Glutamatergic neuron (in vitro differentiated cells): ENCODE results near the gene KLHL40. TPM values are rescaled to one million over a fixed set of nuclear protein-coding genes. Genes with fewer than 3 reads are reported as not detected.

Source experiments
- DNase-seq: peaks from one replicate; pipeline ENCODE4 v3.0.0; 2022
- H3K27ac Mint-ChIP-seq: one replicate; pipeline ENCODE4 v1.8.0; 2020; ENCODE audit warnings: mild to moderate bottlenecking, mixed read lengths, inconsistent platforms; ENCODE audit not compliant: unreplicated experiment
- H3K27me3 Mint-ChIP-seq: one replicate; pipeline ENCODE4 v1.8.0; 2020; ENCODE audit warnings: mild to moderate bottlenecking, moderate library complexity, mixed read lengths, inconsistent platforms; ENCODE audit not compliant: unreplicated experiment
- H3K36me3 Mint-ChIP-seq: one replicate; pipeline ENCODE4 v1.8.0; 2020; ENCODE audit warnings: mild to moderate bottlenecking, mixed read lengths, inconsistent platforms; ENCODE audit not compliant: unreplicated experiment
- H3K4me1 Mint-ChIP-seq: one replicate; pipeline ENCODE4 v1.8.0; 2020; ENCODE audit warnings: mild to moderate bottlenecking, low read depth, mixed read lengths, inconsistent platforms; ENCODE audit not compliant: unreplicated experiment
- H3K4me3 Mint-ChIP-seq: one replicate; pipeline ENCODE4 v1.8.0; 2020; ENCODE audit warnings: mild to moderate bottlenecking, mixed read lengths, inconsistent platforms; ENCODE audit not compliant: unreplicated experiment
- H3K9me3 Mint-ChIP-seq: one replicate; pipeline ENCODE4 v1.8.0; 2020; ENCODE audit warnings: mild to moderate bottlenecking, moderate library complexity, mixed read lengths, inconsistent platforms; ENCODE audit not compliant: unreplicated experiment
- total RNA-seq: library from RNA; stranded (reverse); fragmentation: NEBNext Ultra II Directional; extraction: Animal tissue kit (Norgen Biotek cat#: 25700); gene quantifications from one replicate; pipeline ENCODE4 v1.2.1, GENCODE V29; 2021; ENCODE audit not compliant: unreplicated experiment
- TF ChIP-seq, protein P1 (sequence below): fragments of 200-600 bp; sonication (generic); IDR thresholded peaks from one replicate; pipeline ENCODE4 v1.5.0; 2021; ENCODE audit not compliant: partially characterized antibody, unreplicated experiment

Gene KLHL40
- total RNA-seq, 1 donor from 2014 or later: 0.44 TPM

GRCh38 chr3:42728668-42729364, 43.5 kb downstream of the KLHL40 start:
- Mint-ChIP-seq H3K4me1 (peaks cover 3% of the 10 kb centered on the region), H3K27me3 (peaks cover 4% of the 10 kb centered on the region), H3K27ac (no peak overlapping the region), H3K9me3 (peaks cover 3% of the 10 kb centered on the region), H3K4me3 (no peak overlapping the region), H3K36me3 (no peaks in the 10 kb centered on the region)
- no peak for DNase-seq
- TF ChIP-seq, protein P1, sequence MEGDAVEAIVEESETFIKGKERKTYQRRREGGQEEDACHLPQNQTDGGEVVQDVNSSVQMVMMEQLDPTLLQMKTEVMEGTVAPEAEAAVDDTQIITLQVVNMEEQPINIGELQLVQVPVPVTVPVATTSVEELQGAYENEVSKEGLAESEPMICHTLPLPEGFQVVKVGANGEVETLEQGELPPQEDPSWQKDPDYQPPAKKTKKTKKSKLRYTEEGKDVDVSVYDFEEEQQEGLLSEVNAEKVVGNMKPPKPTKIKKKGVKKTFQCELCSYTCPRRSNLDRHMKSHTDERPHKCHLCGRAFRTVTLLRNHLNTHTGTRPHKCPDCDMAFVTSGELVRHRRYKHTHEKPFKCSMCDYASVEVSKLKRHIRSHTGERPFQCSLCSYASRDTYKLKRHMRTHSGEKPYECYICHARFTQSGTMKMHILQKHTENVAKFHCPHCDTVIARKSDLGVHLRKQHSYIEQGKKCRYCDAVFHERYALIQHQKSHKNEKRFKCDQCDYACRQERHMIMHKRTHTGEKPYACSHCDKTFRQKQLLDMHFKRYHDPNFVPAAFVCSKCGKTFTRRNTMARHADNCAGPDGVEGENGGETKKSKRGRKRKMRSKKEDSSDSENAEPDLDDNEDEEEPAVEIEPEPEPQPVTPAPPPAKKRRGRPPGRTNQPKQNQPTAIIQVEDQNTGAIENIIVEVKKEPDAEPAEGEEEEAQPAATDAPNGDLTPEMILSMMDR: no peak

DNA sequence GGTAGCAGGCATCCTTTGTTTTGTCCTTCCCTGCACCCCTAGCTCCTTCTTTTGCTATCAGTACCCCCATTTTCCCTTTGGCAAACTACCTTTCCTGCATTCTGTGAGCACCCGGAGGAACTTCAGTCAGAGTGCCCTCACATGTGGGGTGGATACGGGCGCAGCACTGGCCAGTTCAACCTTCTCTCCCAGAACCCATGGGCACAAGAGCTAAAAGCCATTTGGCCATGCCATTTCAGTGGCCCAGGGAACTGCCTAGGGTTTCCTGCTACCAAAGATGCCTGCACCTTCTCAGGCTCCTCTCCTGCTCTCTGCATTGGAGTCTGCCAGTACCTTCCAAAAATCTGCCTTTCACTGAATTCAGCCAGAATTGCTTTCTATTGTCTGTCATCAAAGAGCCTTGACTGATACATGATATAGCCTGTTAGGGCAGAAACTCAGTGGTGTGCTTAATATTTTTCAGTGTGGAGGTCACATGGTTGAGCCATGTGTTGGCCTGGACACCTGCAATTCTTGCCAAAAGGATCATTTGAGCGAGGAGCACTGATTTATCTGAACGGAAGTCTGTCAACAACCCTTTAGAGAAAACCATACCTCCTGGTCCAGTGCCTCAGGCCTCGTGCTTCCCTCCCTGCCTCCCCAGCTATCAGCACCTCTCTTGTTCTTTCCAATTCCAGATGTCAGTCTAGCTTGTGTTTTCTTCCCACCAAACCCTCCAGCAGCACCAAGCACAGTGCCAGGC, 44.2 kb downstream of the KLHL40 start:
- Mint-ChIP-seq H3K4me1 (peaks cover 3% of the 10 kb centered on the region), H3K9me3 (peaks cover 3% of the 10 kb centered on the region)

GRCh38 chr3:42730294-42730693, 45.0 kb downstream of the KLHL40 start:
- peaks cover 8% of the 10 kb centered on the region for H3K27me3 Mint-ChIP-seq
- DNase-seq: no peak
- H3K4me1 Mint-ChIP-seq: peaks cover 3% of the 10 kb centered on the region
- TF ChIP-seq, protein P1: no peak
- no peak overlapping the region for H3K27ac Mint-ChIP-seq
- no peak overlapping the region for H3K4me3 Mint-ChIP-seq
- H3K9me3 Mint-ChIP-seq: peaks cover 3% of the 10 kb centered on the region
- H3K36me3 Mint-ChIP-seq: no peaks in the 10 kb centered on the region

More for the DNA sequence above, 44.2 kb downstream of the KLHL40 start:
- no peak for DNase-seq
- H3K27ac Mint-ChIP-seq: no peak overlapping the region
- TF ChIP-seq, protein P1: no peak
- peaks cover 6% of the 10 kb centered on the region for H3K27me3 Mint-ChIP-seq
- no peaks in the 10 kb centered on the region for H3K36me3 Mint-ChIP-seq
- H3K4me3 Mint-ChIP-seq: no peak overlapping the region

DNA sequence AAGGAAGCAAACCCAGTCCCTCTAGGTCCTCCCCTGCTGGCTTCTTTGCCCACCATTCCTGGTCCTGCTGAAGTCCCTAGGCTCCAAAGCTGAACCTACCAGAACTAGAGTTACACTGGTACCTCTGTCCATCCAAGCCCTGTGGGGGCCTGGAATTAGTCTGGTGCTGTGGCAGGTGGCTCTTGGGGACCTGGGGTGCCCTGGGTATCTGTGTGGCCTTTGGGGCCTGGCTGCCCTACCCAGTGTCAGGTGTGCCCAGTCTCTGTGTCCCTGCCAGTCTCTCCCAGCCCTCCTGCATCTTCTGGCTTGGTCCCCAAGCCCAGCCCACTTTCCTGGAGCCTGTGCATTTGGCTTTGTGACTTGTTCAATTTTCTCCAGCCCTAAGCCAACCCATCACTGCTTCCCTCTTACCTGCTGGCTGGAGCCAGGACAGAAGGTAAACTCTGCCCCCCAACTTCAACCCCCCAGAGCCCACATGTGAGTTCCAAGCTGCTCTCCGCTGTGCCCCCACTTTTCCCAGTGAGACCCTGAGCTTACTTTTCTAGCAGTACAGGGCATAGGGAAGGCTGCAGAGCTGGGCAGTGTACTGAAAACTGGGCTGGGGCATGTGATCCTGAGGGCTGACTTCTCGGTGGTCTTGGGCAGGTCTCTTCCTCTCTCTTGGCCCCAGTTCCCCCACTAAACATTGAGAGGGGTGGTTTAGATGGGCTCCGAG, 45.5 kb downstream of the KLHL40 start:
- TF ChIP-seq, protein P1: no peak
- Mint-ChIP-seq H3K9me3 (peaks cover 3% of the 10 kb centered on the region), H3K4me1 (peaks cover 3% of the 10 kb centered on the region), H3K27ac (no peak overlapping the region), H3K27me3 (peaks cover 8% of the 10 kb centered on the region), H3K4me3 (no peak overlapping the region), H3K36me3 (no peaks in the 10 kb centered on the region)
- DNase-seq: no peak
